Right ventricle myocardium inferior (tissue), 1 donor: ENCODE data around the gene ETS1. TPM values are rescaled to one million over a fixed set of nuclear protein-coding genes. Genes with fewer than 3 reads are reported as not detected.
A peak's percentile ranks its signal among the peaks of the same experiment; 100 is the strongest.

Source experiments
- ATAC-seq: fragments of 200-7000 bp; cut with Tn5 transposase; one replicate; pipeline ENCODE4 v1.9.1; 2020; ENCODE audit warnings: mild to moderate bottlenecking, moderate library complexity
- DNase-seq: peaks from one replicate; pipeline ENCODE4 v3.0.0; 2021; ENCODE audit errors: missing footprints
- intact Hi-C: fragments of 100-400 bp; cut with DNase I; formaldehyde crosslinking; loops from one replicate; pipeline ENCODE4 v1.11.0; 2022
- total RNA-seq: library from RNA; stranded (reverse); fragmentation: NEBNext Ultra II Directional; extraction: Animal tissue kit (Norgen Biotek cat#: 25700); gene quantifications from one replicate; pipeline ENCODE4 v1.2.1, GENCODE V29; 2021
- donor health status: DM: no; HTN: yes; CAD: no; lungs with severe emphysema.

ETS1 gene
- total RNA-seq, 1 donor from 2014 or later, result 53.2 TPM

DNA sequence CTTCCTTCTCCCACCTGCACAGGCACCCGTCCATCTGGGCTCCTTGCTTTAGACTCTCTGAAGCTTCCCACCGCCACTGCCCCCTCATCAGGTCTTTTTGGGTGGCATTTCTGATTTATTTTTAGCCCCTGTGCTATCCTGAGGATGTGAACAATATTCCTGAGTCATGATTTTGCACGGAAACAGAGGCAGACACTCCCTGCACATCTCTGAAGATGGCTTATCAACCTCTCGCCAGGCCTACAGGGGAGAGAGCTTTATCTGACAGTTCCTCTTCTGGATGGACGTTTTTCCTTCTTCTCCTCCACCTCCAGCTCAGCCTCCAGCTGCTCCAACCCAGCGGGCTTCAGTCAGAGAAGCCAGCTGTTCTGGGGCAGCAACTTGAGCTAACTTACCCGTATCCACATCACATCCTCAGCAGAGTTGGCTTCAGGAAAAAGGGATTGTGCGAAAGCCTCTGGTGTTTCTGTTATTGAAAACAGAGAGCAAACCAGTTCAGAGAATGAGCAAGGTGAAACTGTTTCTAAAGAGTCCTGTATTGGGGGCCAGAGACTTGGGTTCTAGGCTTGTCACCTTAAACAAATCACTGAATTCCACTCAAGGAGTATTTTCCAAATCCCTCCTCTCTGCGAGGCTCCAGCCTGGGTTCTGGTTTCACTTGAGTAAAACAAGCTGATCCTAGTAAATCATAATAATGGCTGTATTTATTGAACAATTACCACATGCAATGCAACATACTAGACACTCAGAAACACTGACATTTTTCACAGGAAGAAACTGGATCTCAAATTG lies 33.1 kb upstream of the ETS1 start:
- DNase-seq (no peak), ATAC-seq (peak; percentile 20)
- intact Hi-C loops, result no loop called here

DNA sequence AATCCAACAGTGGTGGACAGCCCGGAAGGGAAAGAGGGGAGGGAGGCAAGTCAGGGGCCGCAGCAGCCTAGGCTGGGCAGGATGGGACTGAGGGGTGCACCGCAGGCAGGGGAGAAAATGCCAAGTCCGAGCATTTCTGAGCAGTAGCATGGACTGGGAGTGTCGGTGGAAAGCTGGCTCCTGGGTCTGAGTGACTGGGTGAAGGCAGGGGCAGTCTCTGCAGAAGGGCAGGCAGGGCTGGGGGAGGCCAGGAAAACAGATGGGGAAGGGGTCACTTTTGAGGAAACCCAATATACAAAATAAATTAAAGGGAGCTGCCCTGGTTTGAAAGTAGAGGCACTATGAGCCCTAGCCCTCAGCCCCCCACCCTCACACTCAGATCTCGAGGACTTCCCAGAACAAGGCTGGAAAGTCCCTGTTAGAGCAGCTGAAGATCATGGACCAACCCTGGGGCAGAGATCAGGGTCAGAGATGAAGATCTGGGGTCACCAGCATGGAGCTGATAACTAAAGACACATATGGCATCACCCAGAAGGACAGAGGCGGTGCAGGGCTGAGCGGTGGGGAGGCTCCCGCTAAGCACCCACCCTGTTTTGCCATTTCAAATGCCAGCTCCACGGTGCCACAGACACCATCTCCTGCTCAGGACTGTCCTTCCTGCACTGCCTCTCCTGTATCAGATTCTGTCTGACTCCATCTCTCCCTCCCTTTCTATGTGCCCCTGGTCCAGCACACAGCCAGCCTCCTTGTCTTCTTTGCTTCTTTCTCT lies 32.4 kb upstream of the ETS1 start:
- ATAC-seq (no peak), DNase-seq (no peak)
- intact Hi-C loops, result no loop called here

DNA sequence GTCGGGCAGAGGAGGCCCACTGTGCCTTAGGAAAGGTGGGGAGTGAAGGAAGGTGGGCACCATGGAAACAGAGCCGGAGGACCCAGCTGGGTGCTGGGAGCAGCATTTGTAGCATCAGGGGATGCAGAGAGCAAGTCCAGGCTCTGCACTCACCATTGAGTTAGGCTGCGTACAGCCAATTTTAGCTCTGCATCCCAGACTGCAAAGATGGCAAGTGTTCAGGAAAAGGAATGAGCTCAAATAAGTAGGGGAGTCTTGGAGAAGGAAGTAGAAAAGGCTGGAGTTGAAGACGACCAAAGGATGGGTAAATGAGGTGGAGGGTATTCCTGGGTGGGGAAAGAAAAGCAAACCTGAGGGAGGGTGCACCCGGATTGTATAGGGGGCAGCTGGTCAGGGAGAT lies 31.6 kb upstream of the ETS1 start:
- DNase-seq, result no peak
- intact Hi-C loops, result no loop called here

DNA sequence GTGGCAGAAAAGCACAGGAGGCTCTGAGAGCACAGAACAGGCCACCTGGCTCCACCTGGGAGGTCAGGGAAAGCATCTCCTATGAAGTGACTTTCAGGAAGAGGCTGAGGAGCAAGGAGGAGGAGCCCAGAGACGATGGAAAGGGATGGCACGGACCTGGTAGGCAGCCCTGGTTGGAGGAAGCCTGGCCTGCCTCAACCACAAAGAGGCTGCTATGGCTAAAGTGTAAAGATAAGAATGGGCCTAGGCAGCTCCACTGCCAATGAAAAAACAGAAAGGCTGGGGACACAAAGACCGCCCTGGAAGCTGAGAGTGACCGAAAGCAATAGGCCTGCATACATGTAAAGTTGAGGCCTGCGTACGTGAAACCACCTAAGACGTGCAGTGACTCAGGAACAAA lies 31.2 kb upstream of the ETS1 start:
- DNase-seq, result no peak
- no peak for ATAC-seq
- intact Hi-C loops, result no loop called here

More for the DNA sequence above, 31.6 kb upstream of the ETS1 start:
- no peak for ATAC-seq

DNA sequence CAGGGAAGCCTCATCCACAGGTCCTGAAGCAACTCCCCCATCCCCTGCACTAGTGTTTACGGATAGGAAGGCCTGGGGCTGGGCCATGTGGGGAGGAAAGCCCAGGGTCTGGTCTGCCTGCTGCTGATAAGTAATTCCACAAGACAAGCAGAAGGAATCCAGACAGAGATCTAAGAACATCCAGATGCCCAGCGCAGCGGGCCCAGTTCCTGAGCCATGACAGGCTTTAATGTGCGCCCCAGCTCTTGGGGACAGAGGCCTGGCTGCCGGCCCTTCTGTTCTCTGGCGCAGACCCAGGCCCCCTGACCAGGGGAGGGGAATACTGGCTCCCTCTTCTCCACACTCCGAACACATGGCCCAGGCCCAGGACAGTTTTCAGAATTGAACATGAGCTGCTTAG lies 28.8 kb upstream of the ETS1 start:
- no peak for DNase-seq
- ATAC-seq, result peak; percentile 70
- intact Hi-C loops, result no loop called here

DNA sequence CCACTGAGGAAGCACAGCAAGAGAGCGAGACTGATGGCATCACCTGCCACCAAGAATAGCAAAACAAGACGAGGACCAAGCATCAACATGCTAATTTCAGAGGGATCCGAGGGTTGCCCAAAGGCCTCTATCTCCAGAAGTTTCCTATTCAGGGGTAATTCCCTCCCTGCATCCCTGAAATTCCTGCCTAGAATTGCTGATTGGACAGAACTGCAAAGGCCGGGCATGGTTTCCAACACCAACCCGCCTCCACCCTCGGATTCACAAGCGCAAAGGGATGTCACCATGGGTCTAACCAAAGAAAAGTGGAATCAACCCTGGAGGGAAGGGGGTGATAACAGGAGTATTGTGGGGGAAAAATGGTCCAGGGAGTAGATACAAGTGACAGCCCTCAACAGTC lies 28.3 kb upstream of the ETS1 start:
- DNase-seq (no peak), ATAC-seq (no peak)
- intact Hi-C loops, result no loop called here

DNA sequence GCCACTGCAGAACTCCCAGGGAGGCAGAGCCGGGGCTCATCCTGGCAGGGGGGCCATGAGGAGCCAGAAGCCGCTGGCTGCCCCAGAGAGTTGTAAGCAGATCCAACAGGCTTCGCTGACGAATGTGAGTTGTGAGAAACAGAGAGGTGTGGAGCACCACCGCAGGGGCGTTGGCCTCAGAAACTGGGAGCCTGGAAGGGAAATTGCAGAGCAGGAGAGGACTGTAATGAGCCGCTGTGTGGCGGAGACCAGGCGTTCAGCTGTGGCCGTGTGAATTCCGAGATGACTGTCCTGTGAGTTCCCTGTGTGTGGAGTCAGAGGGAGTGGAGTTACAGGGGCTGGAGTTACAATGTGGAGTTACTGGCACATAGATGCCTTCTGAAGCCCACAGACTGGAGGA lies 27.7 kb upstream of the ETS1 start:
- DNase-seq (no peak), ATAC-seq (no peak)
- intact Hi-C loops, result no loop called here

DNA sequence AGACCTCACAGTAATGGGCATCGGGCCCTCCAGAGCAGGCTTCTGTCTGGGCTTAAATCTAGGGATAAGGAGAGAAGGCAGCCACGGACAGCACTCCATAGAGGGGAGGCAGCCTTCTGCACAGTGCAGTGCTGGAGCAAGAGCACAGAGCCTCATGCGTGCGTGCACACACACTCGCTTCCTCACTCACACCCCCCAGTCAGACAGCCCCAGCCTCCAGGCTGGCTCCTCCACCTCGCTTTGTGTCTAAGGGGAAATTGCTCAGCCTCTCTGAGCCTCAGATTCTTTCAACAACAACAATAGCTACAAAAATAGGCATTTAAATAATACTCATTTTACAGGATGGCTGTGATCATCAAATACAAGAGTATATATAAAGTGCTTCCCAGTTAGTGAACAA lies 26.7 kb upstream of the ETS1 start:
- ATAC-seq (no peak), DNase-seq (no peak)
- intact Hi-C loops, result no loop called here

DNA sequence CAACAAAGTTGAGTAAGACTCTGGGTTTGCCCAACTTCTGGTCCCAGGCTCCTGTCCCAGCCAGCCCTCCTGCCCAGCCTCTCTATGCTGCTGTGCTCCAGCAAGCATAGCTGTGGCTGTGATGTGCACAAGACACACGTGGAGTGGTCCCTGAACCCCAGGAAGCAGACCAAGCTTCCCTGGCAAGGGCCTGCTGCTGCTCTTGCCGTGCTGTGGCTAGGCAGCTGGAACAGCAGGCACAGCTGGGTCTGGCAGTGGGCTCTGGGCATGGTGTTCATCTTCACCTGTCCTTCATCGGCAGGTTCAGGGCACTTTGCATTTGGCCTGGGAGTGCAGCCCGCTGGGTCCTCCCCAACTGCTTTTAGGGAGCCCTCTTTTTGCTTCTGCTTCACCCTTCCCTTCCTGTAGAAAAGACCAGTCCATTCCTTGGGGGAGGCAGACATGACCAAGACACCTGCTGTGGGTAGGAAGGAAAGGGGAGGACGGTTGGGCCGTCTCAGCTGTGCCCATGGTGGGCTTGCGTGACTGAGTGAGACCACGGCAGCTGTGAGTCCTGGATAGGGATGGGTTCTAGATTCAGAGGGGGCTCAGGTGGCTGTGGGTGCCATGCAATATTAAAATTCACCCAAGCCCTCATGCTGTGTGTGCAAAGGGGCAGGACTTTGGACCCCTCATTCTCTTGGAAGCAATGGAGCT lies 26.1 kb upstream of the ETS1 start:
- intact Hi-C loops, result no loop called here
- DNase-seq, result no peak
- ATAC-seq, result no peak

DNA sequence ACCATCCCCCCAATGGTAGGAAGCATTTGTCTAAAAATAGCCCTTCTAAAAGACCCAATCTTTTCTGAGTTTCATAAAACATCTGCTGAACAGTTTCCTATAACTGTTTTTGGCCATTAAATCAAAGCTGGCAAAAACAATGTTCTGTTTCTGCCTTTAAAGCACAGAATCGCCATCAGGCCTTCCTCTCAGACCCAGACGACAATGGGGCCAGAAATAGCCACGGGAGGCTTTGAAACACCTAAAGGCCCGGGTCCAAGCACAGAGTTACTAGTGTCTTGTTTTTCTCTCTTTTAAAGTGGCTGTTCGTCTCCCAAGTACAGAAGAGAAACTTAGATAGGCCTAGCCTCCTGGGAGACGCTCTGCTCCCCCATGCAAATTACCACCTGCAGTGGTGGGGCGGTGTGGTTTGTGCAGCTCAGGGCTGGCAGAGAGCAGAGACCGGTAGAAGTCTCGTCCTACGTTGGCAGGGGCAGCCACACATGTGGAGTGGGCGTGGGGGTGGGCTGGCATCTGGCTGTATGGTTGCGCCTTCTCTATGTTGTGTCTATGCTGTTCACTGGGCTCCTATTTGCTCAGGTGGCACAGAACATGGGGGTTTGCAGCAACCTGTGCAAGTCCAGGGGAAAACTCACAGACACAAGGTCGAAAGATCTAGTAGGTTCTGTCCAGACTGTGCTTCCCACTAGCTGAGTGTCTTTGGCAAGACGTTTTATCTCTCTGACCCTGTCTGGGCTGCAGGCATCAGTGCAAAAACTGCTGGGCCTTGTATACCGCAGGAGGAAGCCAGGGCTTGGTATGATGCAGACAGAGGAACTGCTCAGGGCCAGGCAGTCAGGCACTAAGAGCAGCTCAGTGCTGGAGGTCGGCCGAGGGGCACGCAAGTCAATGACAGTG lies 23.6 kb upstream of the ETS1 start:
- no peak for ATAC-seq
- no peak for DNase-seq
- intact Hi-C loops, result no loop called here

DNA sequence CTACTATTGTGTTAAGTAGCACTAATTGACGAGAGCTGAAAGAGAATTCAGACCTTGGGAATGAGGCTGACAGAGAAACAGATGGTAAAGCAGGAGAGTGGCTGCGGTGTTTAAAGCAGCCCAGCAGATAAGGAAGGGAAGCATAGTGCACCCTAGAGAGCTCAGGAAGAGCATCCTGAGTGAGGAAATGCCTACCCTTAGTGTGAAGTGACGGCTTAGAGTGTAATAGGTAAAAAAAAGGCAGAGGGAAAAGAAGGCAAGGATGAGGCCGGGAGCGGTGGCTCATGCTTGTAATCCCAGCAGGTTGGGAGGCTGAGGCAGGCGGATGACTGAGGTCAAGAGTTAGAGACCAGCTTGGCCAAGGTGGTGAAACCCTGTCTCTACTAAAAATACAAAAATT lies 22.4 kb upstream of the ETS1 start:
- DNase-seq (no peak), ATAC-seq (no peak)
- intact Hi-C loops, result no loop called here

DNA sequence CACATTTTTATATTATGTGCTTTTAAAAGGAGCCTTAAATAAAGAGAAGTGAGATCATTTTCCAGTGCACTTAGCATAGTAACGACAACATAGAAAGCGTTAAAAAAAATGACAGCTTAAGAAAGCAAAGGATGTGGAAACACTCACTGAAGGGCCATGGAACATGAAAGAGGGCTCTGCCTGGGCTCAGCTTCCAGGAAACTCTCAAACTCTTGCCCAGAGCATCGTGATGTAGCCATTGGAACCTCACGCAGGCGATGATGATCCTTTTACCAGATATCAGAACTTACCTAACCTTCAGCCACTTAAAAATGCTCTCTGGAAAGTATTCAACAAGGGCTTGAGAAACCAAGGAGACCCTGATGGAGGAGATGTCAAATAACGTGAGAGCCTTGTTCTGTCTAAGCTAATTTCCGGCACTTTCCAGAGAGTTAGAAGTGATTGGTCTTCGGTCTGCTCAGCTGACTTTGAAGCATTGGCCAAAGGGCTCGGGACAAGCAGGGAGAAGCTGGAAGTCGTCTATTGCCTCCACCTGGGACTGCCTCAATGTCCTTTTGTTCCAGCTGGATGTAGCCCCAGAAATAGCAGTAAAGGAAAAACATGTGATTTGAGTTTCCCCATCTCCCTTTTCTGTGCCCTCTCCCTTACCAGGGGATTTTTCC lies 21.5 kb upstream of the ETS1 start:
- DNase-seq (no peak), ATAC-seq (no peak)

DNA sequence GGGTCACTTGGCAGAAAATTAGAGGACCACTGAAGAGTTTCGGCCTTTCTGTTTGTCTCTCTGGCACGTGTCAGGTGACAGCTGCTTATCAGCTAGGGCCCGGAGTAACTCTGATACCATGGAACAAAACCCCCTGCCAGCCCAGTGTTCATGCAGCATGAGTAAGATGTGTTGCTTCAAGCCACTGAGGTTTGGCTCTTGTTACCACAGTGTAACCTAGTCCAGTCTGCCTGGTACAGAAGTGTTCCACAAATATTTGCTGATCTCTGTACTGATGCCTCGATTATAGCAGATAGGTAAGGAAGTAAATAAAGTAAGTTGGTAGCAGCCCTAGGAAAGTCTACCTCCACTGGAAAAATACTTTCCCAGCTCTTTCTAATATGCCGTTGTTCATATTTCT lies 20.5 kb upstream of the ETS1 start:
- intact Hi-C loops, result no loop called here

More for the DNA sequence above, 21.5 kb upstream of the ETS1 start:
- intact Hi-C loops, result no loop called here

DNA sequence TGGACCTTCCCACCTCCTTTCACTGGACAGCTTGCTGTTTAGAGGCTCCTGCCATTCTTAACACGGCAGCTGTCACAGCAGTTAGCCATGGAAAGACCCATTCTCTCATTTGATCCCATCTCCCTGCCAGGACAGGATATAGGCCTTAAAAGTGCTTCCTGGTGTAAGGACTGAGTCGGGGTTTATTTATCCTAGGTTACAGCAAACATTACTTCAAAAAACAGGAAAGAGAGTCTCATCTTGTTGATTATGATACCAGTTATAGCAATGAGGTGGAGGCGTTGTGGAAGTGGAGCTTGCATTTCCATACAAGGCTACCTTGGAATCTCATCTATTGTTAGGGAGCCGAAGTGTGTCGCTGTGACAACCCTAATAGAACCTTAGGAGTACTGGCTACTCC lies 17.4 kb upstream of the ETS1 start:
- intact Hi-C loops, result no loop called here
- no peak for DNase-seq
- no peak for ATAC-seq

More for the DNA sequence above, 20.5 kb upstream of the ETS1 start:
- no peak for DNase-seq
- ATAC-seq, result no peak

DNA sequence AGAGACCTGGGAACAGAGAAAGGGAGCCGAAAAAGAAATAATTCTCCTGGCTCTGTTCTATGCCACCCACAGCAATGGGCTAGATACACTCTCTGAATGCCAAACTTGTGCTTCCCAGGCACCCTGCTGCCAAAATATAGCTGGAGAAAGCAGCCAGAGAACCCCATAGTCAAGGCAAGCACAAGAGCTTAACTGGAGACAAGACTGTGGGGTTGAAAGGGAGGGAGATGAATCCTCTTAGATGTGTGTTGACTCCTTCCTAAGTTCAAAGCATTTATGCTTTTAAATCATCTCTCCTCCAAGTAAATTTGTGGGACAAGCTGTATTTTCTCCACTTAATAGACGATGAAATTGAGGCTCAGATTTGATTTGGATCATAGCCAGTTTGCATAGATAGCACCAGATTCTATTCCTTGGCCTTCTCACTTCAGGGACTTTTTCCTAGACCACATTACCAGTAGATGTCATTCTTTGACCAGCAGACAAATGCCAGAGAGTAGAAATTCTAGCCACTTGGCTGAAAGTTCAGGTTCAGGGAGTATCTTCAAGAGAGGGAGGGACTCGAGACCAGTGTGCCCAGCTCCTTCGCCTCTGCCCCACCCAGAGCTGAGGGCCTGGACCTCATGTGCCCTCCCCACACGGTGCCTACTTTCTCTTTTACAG lies 16.5 kb upstream of the ETS1 start:
- DNase-seq (no peak), ATAC-seq (no peak)
- intact Hi-C loops, result no loop called here

DNA sequence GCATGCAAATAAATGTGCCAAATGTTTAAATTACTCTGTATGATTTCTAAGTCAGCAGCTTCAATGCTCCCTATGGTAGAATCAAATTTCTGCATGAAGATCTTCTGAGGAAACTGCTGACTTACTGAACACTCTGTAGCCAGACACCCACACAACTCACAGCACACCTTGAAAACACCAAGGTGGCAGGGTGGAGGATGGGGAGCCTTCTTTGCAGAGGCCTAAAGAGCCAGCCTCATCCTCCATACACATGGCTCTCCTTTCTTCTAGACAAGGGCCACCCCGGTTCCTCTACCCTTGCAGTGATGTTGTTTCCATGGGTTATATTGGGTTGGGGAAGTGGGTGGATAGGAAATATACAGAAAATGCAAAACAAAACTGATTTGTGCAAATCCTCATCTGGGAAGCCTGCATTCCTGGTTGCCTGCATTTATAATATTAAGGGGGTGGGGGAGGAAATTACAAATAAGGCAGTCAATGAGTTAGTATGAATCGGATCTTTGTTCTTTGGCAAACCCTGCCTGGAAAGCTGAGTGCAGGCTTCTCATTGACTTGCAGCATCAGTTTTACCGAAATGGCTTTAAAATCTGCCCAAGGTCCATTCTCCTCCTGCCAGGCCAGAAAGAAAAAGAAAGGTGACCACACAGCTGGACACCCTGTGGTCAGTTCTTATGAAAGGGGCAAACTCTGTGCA lies 15.8 kb upstream of the ETS1 start:
- no peak for ATAC-seq
- intact Hi-C loops, result no loop called here
- DNase-seq, result no peak

DNA sequence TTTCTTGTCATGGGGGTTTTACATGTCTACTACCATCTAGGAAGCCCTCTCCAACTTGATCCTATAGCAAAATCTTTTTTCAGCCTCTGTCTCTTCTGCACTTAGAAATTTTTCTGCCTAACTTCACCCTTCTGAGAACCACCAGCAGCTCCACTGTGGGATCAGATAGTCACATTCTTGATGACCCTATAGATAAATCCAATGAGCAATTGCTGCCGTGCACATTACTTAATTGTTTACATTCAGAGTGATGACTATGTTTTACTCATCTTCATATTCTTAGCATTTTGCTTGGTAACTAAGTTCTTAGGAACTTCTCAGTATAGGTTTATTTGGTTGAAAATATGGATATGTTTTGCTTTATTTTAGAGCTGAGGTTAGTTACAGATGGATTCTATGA lies 12.4 kb upstream of the ETS1 start:
- no peak for ATAC-seq

More for the DNA sequence above, 12.4 kb upstream of the ETS1 start:
- no peak for DNase-seq
- intact Hi-C loops, result no loop called here
